ENCODE data around the gene BIVM.

BIVM gene

GRCh38 chr13:102845630-102846260 lies 46.8 kb downstream of the BIVM start, which contains the start of gene ERCC5:
TSS of gene ERCC5 (plus strand) at chr13:102846032. CDS start at chr13:102846267, 235 bp downstream.
- peak; percentile 69 for DNase-seq (ENCODE audit: low spot score)

- DNase-seq (ENCODE audit: low spot score) = no peak
Measured at GRCh38 chr13:102846261-102847015, 47.5 kb downstream of the BIVM start.

GRCh38 chr13:102847272-102848234 lies 48.6 kb downstream of the BIVM start:
- no peak for DNase-seq (ENCODE audit: low spot score)

- DNase-seq (ENCODE audit: low spot score) = no peak
Measured at GRCh38 chr13:102848956-102849355, 50.0 kb downstream of the BIVM start.

GRCh38 chr13:102852556-102852955 lies 53.6 kb downstream of the BIVM start:
- DNase-seq (ENCODE audit: low spot score) = no peak

GRCh38 chr13:102854675-102855074 lies 55.8 kb downstream of the BIVM start:
- DNase-seq (ENCODE audit: low spot score) = no peak

- DNase-seq (ENCODE audit: low spot score) = no peak
Measured at GRCh38 chr13:102856557-102856956, 57.6 kb downstream of the BIVM start.

GRCh38 chr13:102862624-102863210 lies 63.8 kb downstream of the BIVM start:
- DNase-seq (ENCODE audit: low spot score) = no peak

- no peak for DNase-seq (ENCODE audit: low spot score)
Measured at GRCh38 chr13:102863590-102863989, 64.7 kb downstream of the BIVM start.

GRCh38 chr13:102868366-102868936 lies 69.5 kb downstream of the BIVM start:
- no peak for DNase-seq (ENCODE audit: low spot score)

- no peak for DNase-seq (ENCODE audit: low spot score)
Measured at GRCh38 chr13:102869948-102870676, 71.2 kb downstream of the BIVM start.

GRCh38 chr13:102870677-102871415 lies 71.9 kb downstream of the BIVM start:
- peak; percentile 74 for DNase-seq (ENCODE audit: low spot score)

- no peak for DNase-seq (ENCODE audit: low spot score)
Measured at GRCh38 chr13:102872131-102872530, 73.2 kb downstream of the BIVM start.

- no peak for DNase-seq (ENCODE audit: low spot score)
Measured at GRCh38 chr13:102872531-102872930, 73.6 kb downstream of the BIVM start.

- DNase-seq (ENCODE audit: low spot score) = peak; percentile 32
Measured at GRCh38 chr13:102873653-102874052, 74.7 kb downstream of the BIVM start.

- DNase-seq (ENCODE audit: low spot score) = no peak
Measured at GRCh38 chr13:102875256-102875655, 76.3 kb downstream of the BIVM start.

- no peak for DNase-seq (ENCODE audit: low spot score)
Measured at GRCh38 chr13:102877303-102877702, 78.4 kb downstream of the BIVM start.

- DNase-seq (ENCODE audit: low spot score) = no peak
Measured at GRCh38 chr13:102878481-102878880, 79.6 kb downstream of the BIVM start.

- DNase-seq (ENCODE audit: low spot score) = no peak
Measured at GRCh38 chr13:102879793-102880499, 81.0 kb downstream of the BIVM start.

Measured in COLO829 (cell line).